ENCODE measurements around the gene C11orf24. TPM values are rescaled to one million over a fixed set of nuclear protein-coding genes. Genes with fewer than 3 reads are reported as not detected.

C11orf24 gene
- total and polyA plus RNA-seq, 9 of the 15 experiments (the other 6 are each of a cell fraction or from before 2014, with no cell fraction given) = 2.0 to 65.2 (median 32.5) TPM

DNA sequence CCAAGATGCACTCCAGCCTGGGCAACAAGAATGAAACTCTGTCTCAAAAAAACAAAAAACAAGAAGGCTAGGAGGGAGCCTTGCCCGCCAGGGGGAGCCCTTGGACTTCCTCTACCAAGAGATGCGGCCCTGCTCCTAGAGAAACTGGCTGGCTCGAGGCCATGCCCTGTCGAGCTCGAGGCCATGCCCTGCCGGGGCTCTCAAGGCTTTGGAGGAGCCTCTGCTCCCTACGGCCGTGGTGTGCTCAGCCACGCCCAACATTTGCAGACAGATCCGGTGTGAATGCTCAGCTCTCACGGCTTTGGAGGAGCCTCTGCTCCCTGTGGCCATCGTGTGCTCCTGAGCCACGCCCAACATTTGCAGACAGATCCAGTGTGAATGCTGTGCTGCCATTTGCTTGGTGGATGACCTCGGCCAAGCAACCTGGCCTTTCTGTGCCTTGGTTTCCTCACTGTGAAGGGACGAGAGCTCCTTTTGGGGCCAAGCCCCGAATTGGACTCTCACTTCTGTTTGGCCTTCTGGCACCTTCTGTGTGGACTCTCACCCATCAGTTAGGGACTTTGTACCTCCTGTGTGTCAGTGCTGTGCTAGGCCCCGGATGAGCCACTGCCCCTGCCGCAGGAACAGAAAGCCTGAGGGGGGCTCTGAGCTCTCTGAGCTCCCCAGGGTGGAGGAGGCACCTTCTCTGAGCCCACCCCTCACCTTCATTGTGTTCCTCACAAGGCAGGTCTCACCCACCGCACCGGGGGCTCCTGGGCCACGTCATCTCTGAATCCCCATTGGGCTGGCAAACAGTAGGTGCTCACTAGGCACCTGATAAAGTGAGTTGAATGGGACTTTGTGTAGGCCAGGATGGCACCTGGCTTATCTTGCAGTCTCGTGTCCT lies 14.1 kb downstream of the C11orf24 start (continued):
- TF ChIP-seq NFIC (IDR thresholded peaks at IDR 0.05) (peak; percentile 94), ATF1 (CRISPR knock-in tag; IDR thresholded peaks at IDR 0.05) (no peak), ATF1 (tag; IDR thresholded peaks at IDR 0.05) (0 out of 2 replicates have a peak, but pooled peaks have one; percentile 24), ZNF354B (CRISPR knock-in tag; IDR thresholded peaks at IDR 0.05) (no peak), SNRNP70 (optimal IDR thresholded peaks at IDR 0.05; ENCODE audit: low read depth, low read length) (no peak), CREBBP (IDR thresholded peaks at IDR 0.05; ENCODE audit: low read depth, low read length) (no peak), NELFE (IDR thresholded peaks at IDR 0.05; ENCODE audit: insufficient read depth, insufficient read length) (no peak), TRIM24 (IDR thresholded peaks at IDR 0.05) (no peak), TAF15 (IDR thresholded peaks at IDR 0.05; ENCODE audit: low read depth, low read length) (no peak), ETS2 (tag; IDR thresholded peaks at IDR 0.05; ENCODE audit: borderline replicate concordance, poor library complexity, severe bottlenecking) (no peak), ERF (CRISPR knock-in tag; IDR thresholded peaks at IDR 0.05) (peak; percentile 77; the same call in 1 of the 2 replicates), ZFPM2 (CRISPR knock-in tag; IDR thresholded peaks at IDR 0.05) (no peak), HEY1 (CRISPR knock-in tag; IDR thresholded peaks at IDR 0.05; ENCODE audit: borderline replicate concordance) (no peak), SRSF9 (IDR thresholded peaks at IDR 0.05; ENCODE audit: borderline replicate concordance, low read depth, low read length) (no peak), ZNF436 (CRISPR knock-in tag; IDR thresholded peaks at IDR 0.05) (no peak), KAT7 (CRISPR knock-in tag; IDR thresholded peaks at IDR 0.05; ENCODE audit: borderline replicate concordance) (no peak), ZNF24 (IDR thresholded peaks at IDR 0.05) (no peak), RAD51 (IDR thresholded peaks at IDR 0.05; ENCODE audit: borderline replicate concordance, low read depth) (no peak), MECOM (CRISPR knock-in tag; IDR thresholded peaks at IDR 0.05) (no peak), ELF1 (tag; IDR thresholded peaks at IDR 0.05) (no peak), NCOA1 (IDR thresholded peaks at IDR 0.05; ENCODE audit: low read depth) (no peak)
- TF ChIP-seq, protein P1, sequence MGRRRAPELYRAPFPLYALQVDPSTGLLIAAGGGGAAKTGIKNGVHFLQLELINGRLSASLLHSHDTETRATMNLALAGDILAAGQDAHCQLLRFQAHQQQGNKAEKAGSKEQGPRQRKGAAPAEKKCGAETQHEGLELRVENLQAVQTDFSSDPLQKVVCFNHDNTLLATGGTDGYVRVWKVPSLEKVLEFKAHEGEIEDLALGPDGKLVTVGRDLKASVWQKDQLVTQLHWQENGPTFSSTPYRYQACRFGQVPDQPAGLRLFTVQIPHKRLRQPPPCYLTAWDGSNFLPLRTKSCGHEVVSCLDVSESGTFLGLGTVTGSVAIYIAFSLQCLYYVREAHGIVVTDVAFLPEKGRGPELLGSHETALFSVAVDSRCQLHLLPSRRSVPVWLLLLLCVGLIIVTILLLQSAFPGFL (CRISPR knock-in tag; IDR thresholded peaks at IDR 0.05) = no peak
- TF ChIP-seq, protein P2, sequence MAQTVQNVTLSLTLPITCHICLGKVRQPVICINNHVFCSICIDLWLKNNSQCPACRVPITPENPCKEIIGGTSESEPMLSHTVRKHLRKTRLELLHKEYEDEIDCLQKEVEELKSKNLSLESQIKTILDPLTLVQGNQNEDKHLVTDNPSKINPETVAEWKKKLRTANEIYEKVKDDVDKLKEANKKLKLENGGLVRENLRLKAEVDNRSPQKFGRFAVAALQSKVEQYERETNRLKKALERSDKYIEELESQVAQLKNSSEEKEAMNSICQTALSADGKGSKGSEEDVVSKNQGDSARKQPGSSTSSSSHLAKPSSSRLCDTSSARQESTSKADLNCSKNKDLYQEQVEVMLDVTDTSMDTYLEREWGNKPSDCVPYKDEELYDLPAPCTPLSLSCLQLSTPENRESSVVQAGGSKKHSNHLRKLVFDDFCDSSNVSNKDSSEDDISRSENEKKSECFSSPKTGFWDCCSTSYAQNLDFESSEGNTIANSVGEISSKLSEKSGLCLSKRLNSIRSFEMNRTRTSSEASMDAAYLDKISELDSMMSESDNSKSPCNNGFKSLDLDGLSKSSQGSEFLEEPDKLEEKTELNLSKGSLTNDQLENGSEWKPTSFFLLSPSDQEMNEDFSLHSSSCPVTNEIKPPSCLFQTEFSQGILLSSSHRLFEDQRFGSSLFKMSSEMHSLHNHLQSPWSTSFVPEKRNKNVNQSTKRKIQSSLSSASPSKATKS (CRISPR knock-in tag; IDR thresholded peaks at IDR 0.05) = 0 out of 2 replicates have a peak, but pooled peaks have one; percentile 31
- TF ChIP-seq, protein P3, sequence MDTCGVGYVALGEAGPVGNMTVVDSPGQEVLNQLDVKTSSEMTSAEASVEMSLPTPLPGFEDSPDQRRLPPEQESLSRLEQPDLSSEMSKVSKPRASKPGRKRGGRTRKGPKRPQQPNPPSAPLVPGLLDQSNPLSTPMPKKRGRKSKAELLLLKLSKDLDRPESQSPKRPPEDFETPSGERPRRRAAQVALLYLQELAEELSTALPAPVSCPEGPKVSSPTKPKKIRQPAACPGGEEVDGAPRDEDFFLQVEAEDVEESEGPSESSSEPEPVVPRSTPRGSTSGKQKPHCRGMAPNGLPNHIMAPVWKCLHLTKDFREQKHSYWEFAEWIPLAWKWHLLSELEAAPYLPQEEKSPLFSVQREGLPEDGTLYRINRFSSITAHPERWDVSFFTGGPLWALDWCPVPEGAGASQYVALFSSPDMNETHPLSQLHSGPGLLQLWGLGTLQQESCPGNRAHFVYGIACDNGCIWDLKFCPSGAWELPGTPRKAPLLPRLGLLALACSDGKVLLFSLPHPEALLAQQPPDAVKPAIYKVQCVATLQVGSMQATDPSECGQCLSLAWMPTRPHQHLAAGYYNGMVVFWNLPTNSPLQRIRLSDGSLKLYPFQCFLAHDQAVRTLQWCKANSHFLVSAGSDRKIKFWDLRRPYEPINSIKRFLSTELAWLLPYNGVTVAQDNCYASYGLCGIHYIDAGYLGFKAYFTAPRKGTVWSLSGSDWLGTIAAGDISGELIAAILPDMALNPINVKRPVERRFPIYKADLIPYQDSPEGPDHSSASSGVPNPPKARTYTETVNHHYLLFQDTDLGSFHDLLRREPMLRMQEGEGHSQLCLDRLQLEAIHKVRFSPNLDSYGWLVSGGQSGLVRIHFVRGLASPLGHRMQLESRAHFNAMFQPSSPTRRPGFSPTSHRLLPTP (IDR thresholded peaks at IDR 0.05; ENCODE audit: borderline replicate concordance, extremely low read depth, insufficient read length) = no peak
